Kidney (tissue), 14 donors: ENCODE data around the gene MAPKAPK2. TPM values are rescaled to one million over a fixed set of nuclear protein-coding genes. Genes with fewer than 3 reads are reported as not detected.

Source experiments
- DNase-seq, 5 donors: peaks; one replicate each; pipeline ENCODE4 v3.0.0-alpha.2; 2013 to 2020
- FAIRE-seq: peaks from 2 replicates; lab custom pipeline; 2012; peaks lifted over from hg19 to GRCh38; lab: Jason Lieb, UNC
- H3K27ac ChIP-seq, 2 donors: one replicate each; pipeline ENCODE4 v1.7.0; 2013; ENCODE audit warnings: low read depth in 2 of 2, low read length in 2 of 2, inconsistent platforms in 1 of 2
- H3K27me3 ChIP-seq: one replicate; pipeline ENCODE4 v1.7.1; 2013; ENCODE audit warnings: low read length, inconsistent platforms; ENCODE audit not compliant: control insufficient read depth, insufficient read depth
- H3K36me3 ChIP-seq, 3 donors: one replicate each; pipeline versions ENCODE4 v1.7.0 to v1.7.1; 2013; ENCODE audit warnings: low read length in 3 of 3, control low read depth in 1 of 3, inconsistent platforms in 1 of 3; ENCODE audit not compliant: insufficient read depth in 3 of 3, control insufficient read depth in 2 of 3
- H3K4me1 ChIP-seq, 3 donors: one replicate each; pipeline versions ENCODE4 v1.7.0 to v1.7.1; 2013; ENCODE audit warnings: low read length in 3 of 3, inconsistent platforms in 1 of 3, low read depth in 1 of 3; ENCODE audit not compliant: control insufficient read depth in 2 of 3, insufficient read depth in 2 of 3
- H3K4me3 ChIP-seq, 3 donors: one replicate each; pipeline versions ENCODE4 v1.7.0 to v1.8.1; 2013; ENCODE audit warnings: low read length in 3 of 3, control low read depth in 1 of 3, inconsistent platforms in 1 of 3
- H3K9ac ChIP-seq, 3 donors: one replicate each; pipeline versions ENCODE4 v1.7.0 to v1.7.1; 2013; ENCODE audit warnings: low read length in 3 of 3, control low read depth in 1 of 3, inconsistent platforms in 1 of 3
- H3K9me3 ChIP-seq, 3 donors: one replicate each; pipeline versions ENCODE4 v1.7.0 to v1.7.1; 2013; ENCODE audit warnings: low read length in 3 of 3, control low read depth in 1 of 3, inconsistent platforms in 1 of 3; ENCODE audit not compliant: control insufficient read depth in 2 of 3, insufficient read depth in 1 of 3
- CTCF ChIP-seq: IDR thresholded peaks from 3 replicates; pipeline ENCODE4 v1.5.1; 2012; ENCODE audit warnings: mild to moderate bottlenecking, moderate library complexity, borderline replicate concordance; ENCODE audit not compliant: insufficient read depth; ENCODE audit errors: extremely low read depth
- intact Hi-C: fragments of 100-400 bp; cut with DNase I; formaldehyde crosslinking; loops from one replicate; pipeline ENCODE4 v1.11.1; 2022
- polyA plus RNA-seq: library from polyadenylated mRNA; stranded (reverse); fragments of 350-450 nt; fragmentation: Illumina TruSeq; extraction: RNeasy Lipid Tissue Mini Kit (QIAGEN cat#74804); gene quantifications from one replicate; pipeline ENCODE4 v1.2.3, GENCODE V29; 2014; ENCODE audit warnings: low read depth, low replicate concordance; ENCODE audit not compliant: insufficient read depth
- total RNA-seq: library from RNA; stranded (reverse); fragmentation: NEBNext Ultra II Directional; extraction: Animal tissue kit (Norgen Biotek cat#: 25700); gene quantifications from one replicate; pipeline ENCODE4 v1.2.1, GENCODE V29; 2021
- donor health status: control.
- donor health status: control.
- donor health status: control.
- donor health status: control.
- donor health status: control.
- donor health status: DM: yes; HTN: yes; CAD: no.
- donor health status: Normal renal cell carcinoma (clear cell type).

The MAPKAPK2 gene
- total and polyA plus RNA-seq, 2 donors from 2014 or later, result 84.5 to 113 TPM

DNA sequence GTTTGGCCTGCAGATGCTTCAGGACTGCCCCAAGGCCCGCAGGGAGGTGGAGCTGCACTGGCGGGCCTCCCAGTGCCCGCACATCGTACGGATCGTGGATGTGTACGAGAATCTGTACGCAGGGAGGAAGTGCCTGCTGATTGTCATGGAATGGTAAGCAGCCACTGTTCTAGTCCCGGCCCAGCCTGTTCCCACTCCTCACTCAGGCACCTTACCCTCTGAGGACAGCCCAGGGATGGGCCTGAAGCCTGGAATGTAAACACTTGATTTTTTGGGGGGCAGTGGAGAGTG is 43.9 kb downstream of the MAPKAPK2 start:
- Histone ChIP-seq H3K4me1 (peaks cover 0 to 33% (median 32%) of the 10 kb centered on the region in 3 donors), H3K36me3 (peaks cover 3 to 32% (median 25%) of the 10 kb centered on the region in 3 donors), H3K27me3 (no peaks in the 10 kb centered on the region), H3K9me3 (no peaks in the 10 kb centered on the region), H3K9ac (no peak overlapping the region), H3K4me3 (no peak overlapping the region), H3K27ac (no peak overlapping the region)
- intact Hi-C loops, result no loop called here
- DNase-seq, result no peak
- FAIRE-seq, result no peak
- TF ChIP-seq CTCF, result no peak

- no peak for TF ChIP-seq CTCF
- peaks cover 3 to 32% (median 25%) of the 10 kb centered on the region in 3 donors for H3K36me3 ChIP-seq
Observed at GRCh38 chr1:206729050-206729449, 44.3 kb downstream of the MAPKAPK2 start.

GRCh38 chr1:206729507-206729906 is 44.8 kb downstream of the MAPKAPK2 start:
- Histone ChIP-seq H3K4me3 (no peak overlapping the region), H3K9ac (no peak overlapping the region), H3K27me3 (no peaks in the 10 kb centered on the region), H3K27ac (no peak overlapping the region), H3K4me1 (peaks cover 0 to 27% (median 25%) of the 10 kb centered on the region in 3 donors), H3K9me3 (no peaks in the 10 kb centered on the region), H3K36me3 (peaks cover 3 to 32% (median 28%) of the 10 kb centered on the region in 3 donors)
- FAIRE-seq, result no peak
- no peak for TF ChIP-seq CTCF
- intact Hi-C loops, result no loop called here
- DNase-seq, result no peak

More at GRCh38 chr1:206729050-206729449, 44.3 kb downstream of the MAPKAPK2 start:
- Histone ChIP-seq H3K4me3 (no peak overlapping the region), H3K9ac (no peak overlapping the region), H3K4me1 (peaks cover 0 to 30% (median 28%) of the 10 kb centered on the region in 3 donors), H3K27me3 (no peaks in the 10 kb centered on the region), H3K9me3 (no peaks in the 10 kb centered on the region), H3K27ac (no peak overlapping the region)
- intact Hi-C loops, result no loop called here
- DNase-seq (no peak), FAIRE-seq (no peak)

DNA sequence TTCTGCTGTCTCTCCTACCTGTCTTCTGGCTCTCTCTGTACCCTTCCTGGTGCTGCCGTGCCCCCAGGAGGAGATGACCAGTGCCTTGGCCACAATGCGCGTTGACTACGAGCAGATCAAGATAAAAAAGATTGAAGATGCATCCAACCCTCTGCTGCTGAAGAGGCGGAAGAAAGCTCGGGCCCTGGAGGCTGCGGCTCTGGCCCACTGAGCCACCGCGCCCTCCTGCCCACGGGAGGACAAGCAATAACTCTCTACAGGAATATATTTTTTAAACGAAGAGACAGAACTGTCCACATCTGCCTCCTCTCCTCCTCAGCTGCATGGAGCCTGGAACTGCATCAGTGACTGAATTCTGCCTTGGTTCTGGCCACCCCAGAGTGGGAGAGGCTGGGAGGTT is 47.8 kb downstream of the MAPKAPK2 start:
- peaks cover 3 to 38% (median 34%) of the 10 kb centered on the region in 3 donors for H3K36me3 ChIP-seq

More for the DNA sequence above, 47.8 kb downstream of the MAPKAPK2 start:
- Histone ChIP-seq H3K27ac (no peak overlapping the region), H3K27me3 (no peaks in the 10 kb centered on the region), H3K4me3 (no peak overlapping the region), H3K9ac (no peak overlapping the region), H3K9me3 (no peaks in the 10 kb centered on the region), H3K4me1 (peaks cover 0 to 14% (median 0%) of the 10 kb centered on the region in 3 donors)
- intact Hi-C loops, result no loop called here
- no peak for TF ChIP-seq CTCF
- no peak for FAIRE-seq
- no peak for DNase-seq
